Stimulated activated CD8-positive, alpha-beta memory T cell treated with anti-CD3 and anti-CD28 coated beads, Interleukin-15, amount 100 ng/mL, for 1 hour (primary cell): ENCODE measurements around the gene TTC7B.
"Not testable (repeated sequence)": the region's sequence is repeated elsewhere in the genome, so short reads cannot be mapped to it uniquely, and the experiment has no call there.

Experiments
- DNase-seq: peaks from one replicate; pipeline ENCODE4 v3.0.0-alpha.2; 2020; ENCODE audit warnings: low read depth

TTC7B gene

GRCh38 chr14:90815822-90816662 is at the start of gene TTC7B:
TSS of gene TTC7B (minus strand) at chr14:90816430. CDS start at chr14:90816295, 135 bp downstream.
- DNase-seq, result no peak

- no peak for DNase-seq
These were observed 48.5 kb upstream of the TTC7B start for GRCh38 chr14:90864741-90865140.

- DNase-seq, result no peak
These were observed 42.3 kb upstream of the TTC7B start for GRCh38 chr14:90858511-90858910.

- no peak for DNase-seq
These were observed 41.6 kb upstream of the TTC7B start for GRCh38 chr14:90857866-90858265.

GRCh38 chr14:90856115-90856514 is 39.9 kb upstream of the TTC7B start:
- DNase-seq, result not testable (repeated sequence)

- no peak for DNase-seq
These were observed 36.9 kb upstream of the TTC7B start for GRCh38 chr14:90853116-90853515.

GRCh38 chr14:90851327-90852036 is 35.3 kb upstream of the TTC7B start:
- DNase-seq, result no peak

GRCh38 chr14:90850487-90850886 is 34.3 kb upstream of the TTC7B start:
- no peak for DNase-seq

- DNase-seq, result no peak
These were observed 33.7 kb upstream of the TTC7B start for GRCh38 chr14:90849787-90850444.

- DNase-seq, result no peak
These were observed 32.9 kb upstream of the TTC7B start for GRCh38 chr14:90848944-90849731.

GRCh38 chr14:90846511-90846910 is 30.3 kb upstream of the TTC7B start:
- no peak for DNase-seq

- DNase-seq, result no peak
These were observed 28.1 kb upstream of the TTC7B start for GRCh38 chr14:90844321-90844720.

- DNase-seq, result no peak
These were observed 26.5 kb upstream of the TTC7B start for GRCh38 chr14:90842726-90843125.

- not testable (repeated sequence) for DNase-seq
These were observed 24.4 kb upstream of the TTC7B start for GRCh38 chr14:90840667-90841066.

GRCh38 chr14:90839889-90840266 is 23.6 kb upstream of the TTC7B start:
- no peak for DNase-seq

- no peak for DNase-seq
These were observed 23.0 kb upstream of the TTC7B start for GRCh38 chr14:90839024-90839888.

GRCh38 chr14:90838531-90838930 is 22.3 kb upstream of the TTC7B start:
- not testable (repeated sequence) for DNase-seq

GRCh38 chr14:90837355-90837754 is 21.1 kb upstream of the TTC7B start:
- DNase-seq, result no peak

GRCh38 chr14:90836692-90837063 is 20.4 kb upstream of the TTC7B start:
- no peak for DNase-seq

GRCh38 chr14:90831821-90832220 is 15.6 kb upstream of the TTC7B start:
- no peak for DNase-seq
